GM23248 (cell line): ENCODE results near the gene RAB23. TPM values are rescaled to one million over a fixed set of nuclear protein-coding genes. Genes with fewer than 3 reads are reported as not detected.

ENCODE experiments used
- DNase-seq: peaks from one replicate; pipeline ENCODE4 v3.0.0-alpha.2; 2015
- H2AFZ ChIP-seq: fragments of 200-600 bp; sonication (generic); 2 replicates; pipeline ENCODE4 v1.6.1; 2016; ENCODE audit warnings: antibody characterized with exemption
- H3F3A ChIP-seq: fragments of 200-600 bp; sonication (generic); 2 replicates; pipeline ENCODE4 v1.6.1; 2016; ENCODE audit warnings: mild to moderate bottlenecking, antibody characterized with exemption, mixed run types; ENCODE audit not compliant: insufficient read depth
- H3K27ac ChIP-seq: fragments of 200-600 bp; sonication (generic); 2 replicates; pipeline ENCODE4 v1.5.1; 2016; ENCODE audit warnings: mild to moderate bottlenecking
- H3K27me3 ChIP-seq: fragments of 200-600 bp; sonication (generic); replicated peaks from 2 replicates; pipeline ENCODE4 v1.6.1; 2016; ENCODE audit warnings: mild to moderate bottlenecking; ENCODE audit not compliant: insufficient read depth
- H3K36me3 ChIP-seq: fragments of 200-600 bp; sonication (generic); 2 replicates; pipeline ENCODE4 v1.6.1; 2016; ENCODE audit warnings: low read depth, mild to moderate bottlenecking
- H3K4me1 ChIP-seq: fragments of 200-600 bp; sonication (generic); 2 replicates; pipeline ENCODE4 v1.6.1; 2016; ENCODE audit warnings: mild to moderate bottlenecking; ENCODE audit not compliant: insufficient read depth
- H3K4me2 ChIP-seq: fragments of 200-600 bp; sonication (generic); one replicate; pipeline ENCODE4 v1.6.1; 2016; ENCODE audit warnings: mild to moderate bottlenecking; ENCODE audit not compliant: unreplicated experiment
- H3K4me3 ChIP-seq: fragments of 200-600 bp; sonication (generic); 2 replicates; pipeline ENCODE4 v1.5.1; 2016; ENCODE audit warnings: mild to moderate bottlenecking
- H3K79me2 ChIP-seq: fragments of 200-600 bp; sonication (generic); 2 replicates; pipeline ENCODE4 v1.6.1; 2016; ENCODE audit warnings: mild to moderate bottlenecking; ENCODE audit not compliant: insufficient read depth
- H3K9ac ChIP-seq: fragments of 200-600 bp; sonication (generic); 2 replicates; pipeline ENCODE4 v1.6.1; 2016; ENCODE audit warnings: mild to moderate bottlenecking
- H3K9me2 ChIP-seq: fragments of 200-600 bp; sonication (generic); 2 replicates; pipeline ENCODE4 v1.6.1; 2016; ENCODE audit warnings: mixed run types, mild to moderate bottlenecking, moderate library complexity; ENCODE audit not compliant: insufficient read depth
- H3K9me3 ChIP-seq: fragments of 200-600 bp; sonication (generic); one replicate; pipeline ENCODE4 v1.6.1; 2017; ENCODE audit warnings: low read depth
- H4K20me1 ChIP-seq: fragments of 200-600 bp; sonication (generic); 2 replicates; pipeline ENCODE4 v1.6.0; 2016; ENCODE audit not compliant: insufficient read depth
- EZH2 ChIP-seq: fragments of 200-600 bp; sonication (generic); IDR thresholded peaks from 2 replicates; pipeline ENCODE4 v1.6.1; 2018; ENCODE audit warnings: antibody characterized with exemption, mild to moderate bottlenecking; ENCODE audit not compliant: insufficient read depth, poor library complexity, severe bottlenecking
- EZH2phosphoT487 ChIP-seq: fragments of 200-600 bp; sonication (generic); IDR thresholded peaks from 2 replicates; pipeline ENCODE4 v1.6.1; 2018; ENCODE audit warnings: antibody characterized with exemption, moderate library complexity, mild to moderate bottlenecking, low read depth; ENCODE audit not compliant: insufficient read depth
- WGBS, 2 experiments: methylation state at CpG; one replicate each; pipeline ENCODE4 v1.1.6; 2015 to 2017; ENCODE audit warnings: low lambda C conversion rate in 2 of 2, low coverage in 1 of 2; ENCODE audit errors: missing lambda C conversion rate in 2 of 2; 5-methylcytosine and 5-hydroxymethylcytosine counted together
- in situ Hi-C: fragments of 300-500 bp; cut with MboI; formaldehyde crosslinking; loops from 2 replicates; pipeline ENCODE4 v1.15.0; 2020
- polyA plus RNA-seq: library from polyadenylated mRNA; unstranded; fragments of >200 nt; fragmentation: Nextera tagmentation; extraction: Ambion mirVana; gene quantifications from 2 replicates; pipeline ENCODE4 v1.2.1, GENCODE V29; 2016
- total RNA-seq: library from RNA; depleted of rRNA; stranded (reverse); fragments of >200 nt; shearing (Covaris generic); gene quantifications from 2 replicates; pipeline ENCODE4 v1.2.3, GENCODE V29; 2014

RAB23 gene
- total and polyA plus RNA-seq, 2 experiments from 2014 or later = 46.9 to 78.6 TPM

- Histone ChIP-seq H4K20me1 (no peaks in the 10 kb centered on the region), H3K36me3 (no peaks in the 10 kb centered on the region), H2AFZ (peak overlapping the region; percentile 93), H3F3A (peaks cover 60% of the 10 kb centered on the region; the same call in 1 of the 2 replicates), H3K27me3 (no peaks in the 10 kb centered on the region), H3K9me2 (no peaks in the 10 kb centered on the region), H3K27ac (peak overlapping the region; percentile 78), H3K9me3 (no peaks in the 10 kb centered on the region), H3K79me2 (peaks cover 68% of the 10 kb centered on the region), H3K4me3 (peak overlapping the region; percentile 92), H3K4me2 (peak overlapping the region; percentile 98), H3K4me1 (peaks cover 45% of the 10 kb centered on the region), H3K9ac (peak overlapping the region; percentile 85)
- peak; percentile 81 for DNase-seq
- TF ChIP-seq EZH2 = no peak
- TF ChIP-seq EZH2phosphoT487 = no peak
- in situ Hi-C loops = no loop called here
- WGBS, 2 experiments = 1 to 3% methylated on average over 21 to 33 of the region's 38 CpGs
Measured at GRCh38 chr6:57221191-57221935, 744 bp downstream of the RAB23 start.

- Histone ChIP-seq H3K4me2 (peak overlapping the region; percentile 98), H3K9ac (no peak overlapping the region), H3K36me3 (0 out of 2 replicates have a peak, but pooled peaks cover 6% of the 10 kb centered on the region), H3K9me2 (no peaks in the 10 kb centered on the region), H3K27me3 (no peaks in the 10 kb centered on the region), H4K20me1 (no peaks in the 10 kb centered on the region), H3K9me3 (peaks cover 2% of the 10 kb centered on the region), H3K4me3 (peak overlapping the region; percentile 92), H3K27ac (no peak overlapping the region), H3F3A (peaks cover 57% of the 10 kb centered on the region; the same call in 1 of the 2 replicates), H2AFZ (no peak overlapping the region), H3K79me2 (peaks cover 80% of the 10 kb centered on the region), H3K4me1 (peaks cover 45% of the 10 kb centered on the region)
- no peak for TF ChIP-seq EZH2phosphoT487
- no peak for TF ChIP-seq EZH2
- WGBS, 2 experiments = 96 to 98% methylated on average over 2 of the region's 2 CpGs
- in situ Hi-C loops = no loop called here
- no peak for DNase-seq
Measured at GRCh38 chr6:57220083-57220703, 1.9 kb downstream of the RAB23 start.

GRCh38 chr6:57217270-57217669 lies 4.8 kb downstream of the RAB23 start:
- Histone ChIP-seq H3F3A (peaks cover 41% of the 10 kb centered on the region; the same call in 1 of the 2 replicates), H2AFZ (no peak overlapping the region), H3K36me3 (peaks cover 11% of the 10 kb centered on the region; the same call in 1 of the 2 replicates), H3K9ac (no peak overlapping the region), H3K4me3 (no peak overlapping the region), H3K27ac (no peak overlapping the region), H3K4me1 (peaks cover 27% of the 10 kb centered on the region), H3K9me2 (no peaks in the 10 kb centered on the region), H3K27me3 (no peaks in the 10 kb centered on the region), H3K9me3 (peaks cover 5% of the 10 kb centered on the region), H4K20me1 (no peaks in the 10 kb centered on the region), H3K4me2 (no peak overlapping the region), H3K79me2 (peaks cover 97% of the 10 kb centered on the region)
- in situ Hi-C loops = no loop called here
- no peak for DNase-seq
- WGBS, 2 experiments = 95 to 98% methylated on average over 11 of the region's 11 CpGs
- TF ChIP-seq EZH2 = no peak
- TF ChIP-seq EZH2phosphoT487 = no peak

GRCh38 chr6:57216235-57217101 lies 5.6 kb downstream of the RAB23 start:
- Histone ChIP-seq H3F3A (peaks cover 41% of the 10 kb centered on the region; the same call in 1 of the 2 replicates), H3K4me1 (peaks cover 27% of the 10 kb centered on the region), H3K36me3 (peaks cover 11% of the 10 kb centered on the region; the same call in 1 of the 2 replicates), H3K4me2 (peak overlapping the region; percentile 25), H3K4me3 (no peak overlapping the region), H3K9me3 (peaks cover 5% of the 10 kb centered on the region), H3K9me2 (no peaks in the 10 kb centered on the region), H3K9ac (no peak overlapping the region), H3K79me2 (peaks cover 100% of the 10 kb centered on the region), H3K27ac (no peak overlapping the region), H3K27me3 (no peaks in the 10 kb centered on the region), H2AFZ (no peak overlapping the region), H4K20me1 (no peaks in the 10 kb centered on the region)
- WGBS, 2 experiments = 67 to 72% methylated on average over 7 of the region's 7 CpGs
- peak; percentile 51 for DNase-seq
- TF ChIP-seq EZH2phosphoT487 = no peak
- TF ChIP-seq EZH2 = no peak
- in situ Hi-C loops = no loop called here
